ENCODE measurements around the gene AHNAK2. TPM values are rescaled to one million over a fixed set of nuclear protein-coding genes. Genes with fewer than 3 reads are reported as not detected.

AHNAK2 gene
- total RNA-seq, 1 experiment from 2014 or later: 45.0 TPM

DNA sequence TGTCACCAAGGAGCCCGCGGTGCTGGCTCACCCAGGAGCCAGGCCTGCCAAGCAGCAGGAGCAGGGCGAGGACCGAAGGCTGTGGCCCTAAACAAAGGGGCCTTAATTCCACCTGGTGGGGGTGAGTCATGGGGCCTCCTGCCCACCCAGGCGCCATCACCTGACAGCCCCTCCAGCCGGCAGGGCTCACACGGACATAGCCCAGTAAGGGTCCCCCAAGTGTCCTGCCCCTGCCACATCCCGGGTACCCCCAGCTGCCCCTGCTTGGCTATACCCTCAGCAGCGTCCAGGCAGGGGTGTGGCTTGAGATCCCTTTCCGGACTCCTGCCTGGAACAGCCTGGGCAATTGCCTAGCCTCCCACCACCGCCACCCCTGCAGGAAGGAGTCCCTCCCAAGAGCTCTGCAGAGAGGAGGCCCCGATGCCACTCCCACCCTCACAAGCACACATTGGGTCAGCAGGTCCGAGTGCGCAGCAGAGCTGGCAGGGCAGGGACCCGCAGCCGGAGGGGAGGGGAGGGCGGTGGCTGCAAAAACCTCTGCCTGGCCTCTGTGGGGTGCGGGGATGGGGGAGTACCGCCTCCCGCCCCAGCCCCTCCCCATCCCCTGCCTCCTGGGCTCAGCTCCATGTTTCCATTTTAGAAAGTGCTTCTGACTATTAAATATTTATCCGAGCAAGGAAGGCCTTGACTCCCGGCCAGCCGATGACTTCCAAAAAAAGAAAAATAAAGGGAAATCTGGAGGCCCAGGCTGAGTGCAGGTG is 4.6 kb downstream of the AHNAK2 start:
- H4K20me1 ChIP-seq (ENCODE audit: insufficient read depth): no peaks in the 10 kb centered on the region
- H3K27ac ChIP-seq (ENCODE audit: low read depth, low read length): peak overlapping the region; percentile 98
- H3K36me3 ChIP-seq (ENCODE audit: control insufficient read depth in 1 of 2, insufficient read depth in 2 of 2, low read length in 2 of 2): no peaks in the 10 kb centered on the region
- H3K4me1 ChIP-seq (ENCODE audit: control insufficient read depth in 1 of 2, insufficient read depth in 2 of 2, low read length in 2 of 2): peaks cover 73 to 95% of the 10 kb centered on the region in 2 experiments
- peak overlapping the region; percentile 90 for H3K4me2 ChIP-seq (ENCODE audit: low read length)
- POLR2A ChIA-PET: interaction anchor here (0.6 to 2.5 kb wide), 12 partner anchors 10 to 221 kb away, joined by 3 to 10 read pairs (median 4); partner anchors contain the start of genes CDCA4, CLBA1 and SIVA1
- H2AFZ ChIP-seq (ENCODE audit: low read depth, low read length, poor library complexity, severe bottlenecking): no peak overlapping the region
- H3K9me3 ChIP-seq (ENCODE audit: control insufficient read depth in 1 of 2, insufficient read depth in 1 of 2, low read depth in 1 of 2, low read length in 2 of 2): no peaks in the 10 kb centered on the region
- peak; percentile 60 for ATAC-seq
- no TSS peak for BruUV-seq (replicated peaks)
- RAD21 ChIA-PET (ENCODE audit: low non-redundant PET in 1 of 2, low total read pairs in 2 of 2, uncharacterized antibody in 2 of 2, unreplicated experiment in 2 of 2): interaction anchor here (0.6 to 1.9 kb wide), 5 partner anchors 39 to 77 kb away, joined by 3 to 8 read pairs (median 3); no protein-coding TSS in a partner anchor
- no peaks in the 10 kb centered on the region for H3K27me3 ChIP-seq (ENCODE audit: insufficient read depth, low read length)
- H3K9ac ChIP-seq (ENCODE audit: low read length): peak overlapping the region; percentile 80
- TF ChIP-seq YY1 (IDR thresholded peaks at IDR 0.05; ENCODE audit: extremely low read depth, insufficient replicate concordance, low read depth, low read length): no peak
- TF ChIP-seq TCF7L2 (IDR thresholded peaks at IDR 0.05; ENCODE audit: borderline replicate concordance, extremely low read depth, insufficient read depth, insufficient read length): peak; percentile 70
- TF ChIP-seq POLR2AphosphoS5 (IDR thresholded peaks at IDR 0.05; ENCODE audit: low read depth, low read length): peak; percentile 37
- TF ChIP-seq SP1 (IDR thresholded peaks at IDR 0.05; ENCODE audit: low read depth): no peak
- TF ChIP-seq, protein P1, sequence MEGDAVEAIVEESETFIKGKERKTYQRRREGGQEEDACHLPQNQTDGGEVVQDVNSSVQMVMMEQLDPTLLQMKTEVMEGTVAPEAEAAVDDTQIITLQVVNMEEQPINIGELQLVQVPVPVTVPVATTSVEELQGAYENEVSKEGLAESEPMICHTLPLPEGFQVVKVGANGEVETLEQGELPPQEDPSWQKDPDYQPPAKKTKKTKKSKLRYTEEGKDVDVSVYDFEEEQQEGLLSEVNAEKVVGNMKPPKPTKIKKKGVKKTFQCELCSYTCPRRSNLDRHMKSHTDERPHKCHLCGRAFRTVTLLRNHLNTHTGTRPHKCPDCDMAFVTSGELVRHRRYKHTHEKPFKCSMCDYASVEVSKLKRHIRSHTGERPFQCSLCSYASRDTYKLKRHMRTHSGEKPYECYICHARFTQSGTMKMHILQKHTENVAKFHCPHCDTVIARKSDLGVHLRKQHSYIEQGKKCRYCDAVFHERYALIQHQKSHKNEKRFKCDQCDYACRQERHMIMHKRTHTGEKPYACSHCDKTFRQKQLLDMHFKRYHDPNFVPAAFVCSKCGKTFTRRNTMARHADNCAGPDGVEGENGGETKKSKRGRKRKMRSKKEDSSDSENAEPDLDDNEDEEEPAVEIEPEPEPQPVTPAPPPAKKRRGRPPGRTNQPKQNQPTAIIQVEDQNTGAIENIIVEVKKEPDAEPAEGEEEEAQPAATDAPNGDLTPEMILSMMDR (IDR thresholded peaks at IDR 0.05 in 2 of 3, conservative IDR thresholded peaks at IDR 0.05 in 1 of 3; ENCODE audit: borderline replicate concordance in 1 of 3, insufficient read depth in 1 of 3, low read depth in 2 of 3, low read length in 2 of 3): no peak
- no peak for TF ChIP-seq MAX (IDR thresholded peaks at IDR 0.05)
- no peak for TF ChIP-seq EZH2phosphoT487 (IDR thresholded peaks at IDR 0.05; ENCODE audit: borderline replicate concordance)
- no peak for TF ChIP-seq RAD21 (IDR thresholded peaks at IDR 0.05; ENCODE audit: low read depth)
- TF ChIP-seq CBX3 (IDR thresholded peaks at IDR 0.05; ENCODE audit: low read depth): no peak
- TF ChIP-seq, protein P2, sequence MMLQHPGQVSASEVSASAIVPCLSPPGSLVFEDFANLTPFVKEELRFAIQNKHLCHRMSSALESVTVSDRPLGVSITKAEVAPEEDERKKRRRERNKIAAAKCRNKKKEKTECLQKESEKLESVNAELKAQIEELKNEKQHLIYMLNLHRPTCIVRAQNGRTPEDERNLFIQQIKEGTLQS (IDR thresholded peaks at IDR 0.05): no peak
- no peak for TF ChIP-seq SIN3A (IDR thresholded peaks at IDR 0.05; ENCODE audit: low read depth)
- TF ChIP-seq EZH2 (IDR thresholded peaks at IDR 0.05): no peak
- CTCF ChIA-PET: interaction anchor here (0.8 to 5.3 kb wide), 12 partner anchors 12 to 507 kb away, joined by 3 to 56 read pairs (median 4); partner anchors contain the start of genes BRF1, CDCA4 and CLBA1
- peak overlapping the region; percentile 19 to 41 for H3K4me3 ChIP-seq (replicated peaks in 1 of 2; ENCODE audit: low read depth in 1 of 2, low read length in 2 of 2)
- DNase-seq (ENCODE audit: low read depth, low spot score): peak; percentile 98
- peaks cover 4% of the 10 kb centered on the region; the same call in 1 of the 2 replicates for H3K79me2 ChIP-seq (ENCODE audit: insufficient read depth, low read length)
- H3K9me2 ChIP-seq (ENCODE audit: insufficient read depth): no peaks in the 10 kb centered on the region
- intact Hi-C loops (cut with micrococcal nuclease): loop anchor here (2.0 to 10.0 kb wide), 4 partner anchors 47 to 191 kb away; partner anchors contain the start of genes CDCA4 and JAG2

Data from HCT116 (cell line).